Activated CD8-positive, alpha-beta memory T cell treated with anti-CD3 and anti-CD28 coated beads, Interleukin-2, amount 10 ng/mL, durations not matched to agents 7 days and 5 days (primary cell): ENCODE results near the gene LAMA3. TPM values are rescaled to one million over a fixed set of nuclear protein-coding genes. Genes with fewer than 3 reads are reported as not detected.

ENCODE experiments used
- ATAC-seq: fragments of 150-1000 bp; cut with Tn5 transposase; one replicate; pipeline ENCODE4 v1.10.0; 2021; ENCODE audit warnings: moderate library complexity
- CTCF ChIA-PET: fragments of 350-600 bp; sonication (Branson Sonifier 250); formaldehyde crosslinking; loops from one replicate; lab custom pipeline; 2021; ENCODE audit warnings: antibody characterized with exemption; lab: Charles Lee
- DNase-seq: peaks from one replicate; pipeline ENCODE4 v3.0.0-alpha.2; 2020
- H3K27ac Mint-ChIP-seq: one replicate; pipeline ENCODE4 v1.8.0; 2021; ENCODE audit warnings: mild to moderate bottlenecking, mixed read lengths
- H3K27me3 Mint-ChIP-seq: one replicate; pipeline ENCODE4 v1.8.0; 2021; ENCODE audit warnings: mixed read lengths
- H3K36me3 Mint-ChIP-seq: one replicate; pipeline ENCODE4 v1.8.0; 2021; ENCODE audit warnings: mild to moderate bottlenecking, mixed read lengths
- H3K4me1 Mint-ChIP-seq: one replicate; pipeline ENCODE4 v1.8.0; 2021; ENCODE audit warnings: mixed read lengths
- H3K4me3 Mint-ChIP-seq: one replicate; pipeline ENCODE4 v1.8.0; 2021; ENCODE audit warnings: mild to moderate bottlenecking, moderate library complexity, mixed read lengths
- H3K9me3 Mint-ChIP-seq: one replicate; pipeline ENCODE4 v1.8.0; 2022; ENCODE audit warnings: low read depth, mixed read lengths
- total RNA-seq, 2 experiments: library from RNA; stranded (reverse); gene quantifications; one replicate each; pipeline ENCODE4 v1.2.3, GENCODE V29; 2021

The LAMA3 gene
- total RNA-seq, 2 experiments from 2014 or later = 0.23 TPM; not detected in 1

- H3K27me3 Mint-ChIP-seq = peaks cover 28% of the 10 kb centered on the region
- H3K4me1 Mint-ChIP-seq = no peaks in the 10 kb centered on the region
- ATAC-seq (no peak), DNase-seq (no peak)
- H3K4me3 Mint-ChIP-seq = no peak overlapping the region
- H3K36me3 Mint-ChIP-seq = no peaks in the 10 kb centered on the region
- H3K9me3 Mint-ChIP-seq = no peaks in the 10 kb centered on the region
- CTCF ChIA-PET = no interaction called here
- no peak overlapping the region for H3K27ac Mint-ChIP-seq
These were observed 29.5 kb downstream of the LAMA3 start for GRCh38 chr18:23718731-23719130.

DNA sequence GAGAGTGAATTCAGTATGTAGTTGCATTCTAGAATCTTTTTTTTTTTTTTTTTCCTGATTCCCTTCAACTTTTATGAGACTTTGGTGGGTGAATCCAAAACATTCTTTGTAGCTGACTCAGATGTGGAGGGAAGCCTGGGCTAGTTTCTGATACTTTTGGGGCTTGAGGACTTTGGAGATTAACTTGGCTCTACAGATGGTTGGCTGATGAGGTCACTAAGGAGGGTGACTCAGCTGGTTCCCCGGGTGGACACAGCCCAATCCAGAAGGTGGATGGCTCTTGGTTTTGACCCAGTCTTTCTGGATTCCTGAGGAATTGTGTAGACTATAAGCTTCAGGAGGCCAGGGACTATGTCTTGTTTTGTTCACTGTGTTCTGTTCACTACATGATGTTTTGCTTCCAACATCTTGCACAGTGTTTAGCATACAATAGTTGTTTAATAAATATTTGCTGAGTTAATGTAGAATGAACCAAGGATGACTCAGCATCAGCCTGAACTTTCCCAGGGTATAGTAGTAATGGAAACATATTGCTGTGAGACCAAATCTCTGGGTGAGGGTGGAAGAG, 30.5 kb downstream of the LAMA3 start:
- ATAC-seq = no peak
- Mint-ChIP-seq H3K4me3 (no peak overlapping the region), H3K27ac (no peak overlapping the region), H3K27me3 (peaks cover 28% of the 10 kb centered on the region), H3K4me1 (no peaks in the 10 kb centered on the region), H3K36me3 (no peaks in the 10 kb centered on the region), H3K9me3 (no peaks in the 10 kb centered on the region)
- CTCF ChIA-PET = no interaction called here
- no peak for DNase-seq

DNA sequence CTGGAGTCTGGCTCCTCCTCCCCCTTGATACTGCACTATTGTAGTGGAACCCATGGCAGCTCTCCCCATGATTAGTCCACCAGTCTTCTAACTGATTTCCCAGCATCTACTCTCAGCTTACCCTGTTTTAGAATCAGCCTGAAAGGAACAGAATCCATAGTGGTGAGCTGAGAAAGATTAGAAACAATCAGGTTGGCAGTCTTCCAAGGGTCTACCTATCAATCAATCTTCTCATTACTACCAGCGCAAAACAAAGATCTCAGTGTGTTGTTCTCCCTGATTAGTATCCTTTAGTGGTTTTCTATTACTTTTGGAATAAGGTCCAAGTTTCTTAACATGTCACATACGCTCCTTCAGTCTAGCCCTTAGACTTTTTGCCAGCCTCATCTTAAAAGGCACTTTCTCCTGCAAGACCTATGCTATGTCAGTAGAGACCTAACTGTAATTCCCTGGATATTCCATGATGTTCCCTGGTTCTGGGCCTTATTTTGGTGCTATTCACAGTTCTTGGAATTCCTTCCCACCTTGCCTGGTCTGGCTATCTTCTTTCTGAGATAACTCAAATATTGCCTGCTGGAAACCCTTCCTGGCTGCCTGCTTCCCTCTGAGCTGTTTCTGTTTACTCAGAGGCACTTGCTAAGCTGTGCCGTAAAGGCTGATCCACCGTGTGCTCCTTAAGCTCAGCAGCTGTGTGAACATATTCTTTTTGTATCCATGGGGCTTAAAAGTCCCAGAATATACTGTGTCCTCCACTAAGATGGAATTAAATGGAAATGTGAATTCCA, 32.6 kb downstream of the LAMA3 start:
- H3K27ac Mint-ChIP-seq = no peak overlapping the region
- H3K4me1 Mint-ChIP-seq = no peaks in the 10 kb centered on the region
- no peaks in the 10 kb centered on the region for H3K36me3 Mint-ChIP-seq
- no peak overlapping the region for H3K4me3 Mint-ChIP-seq
- DNase-seq (no peak), ATAC-seq (no peak)
- H3K27me3 Mint-ChIP-seq = peaks cover 30% of the 10 kb centered on the region
- no peaks in the 10 kb centered on the region for H3K9me3 Mint-ChIP-seq
- CTCF ChIA-PET = interaction anchor here (0.5 kb wide), 1 partner anchor 246 kb away, joined by 3 read pairs; no protein-coding TSS in a partner anchor

DNA sequence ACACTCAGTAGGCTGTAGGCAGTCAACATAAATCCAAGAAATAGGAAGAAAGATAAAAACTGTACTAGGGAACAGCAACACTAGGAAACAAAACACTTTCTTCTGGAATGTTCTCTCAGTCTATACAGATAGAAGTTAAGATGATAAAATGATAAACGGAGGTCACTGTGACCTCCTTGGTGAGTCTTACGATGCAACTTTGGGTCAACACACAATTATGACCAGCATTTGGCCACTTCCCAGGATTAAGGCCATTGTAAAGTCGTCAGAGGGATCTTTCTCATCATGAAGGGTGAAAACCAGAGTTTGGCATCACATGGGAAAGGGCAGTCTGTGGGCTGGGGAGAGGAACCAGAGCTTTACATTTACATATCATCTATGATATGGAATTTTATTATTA, 33.4 kb downstream of the LAMA3 start:
- CTCF ChIA-PET = interaction anchor here (1.1 kb wide), 1 partner anchor 13 kb away, joined by 3 read pairs; no protein-coding TSS in a partner anchor

GRCh38 chr18:23723121-23723520, 33.9 kb downstream of the LAMA3 start:
- H3K4me1 Mint-ChIP-seq = no peaks in the 10 kb centered on the region
- CTCF ChIA-PET = interaction anchor here (1.1 kb wide), 1 partner anchor 13 kb away, joined by 3 read pairs; no protein-coding TSS in a partner anchor
- H3K27ac Mint-ChIP-seq = no peak overlapping the region
- DNase-seq (no peak), ATAC-seq (no peak)
- H3K4me3 Mint-ChIP-seq = no peak overlapping the region
- H3K9me3 Mint-ChIP-seq = no peaks in the 10 kb centered on the region
- no peaks in the 10 kb centered on the region for H3K36me3 Mint-ChIP-seq
- H3K27me3 Mint-ChIP-seq = peaks cover 30% of the 10 kb centered on the region

More for the DNA sequence above, 33.4 kb downstream of the LAMA3 start:
- peaks cover 30% of the 10 kb centered on the region for H3K27me3 Mint-ChIP-seq
- H3K9me3 Mint-ChIP-seq = no peaks in the 10 kb centered on the region
- H3K36me3 Mint-ChIP-seq = no peaks in the 10 kb centered on the region
- no peaks in the 10 kb centered on the region for H3K4me1 Mint-ChIP-seq
- no peak overlapping the region for H3K4me3 Mint-ChIP-seq
- ATAC-seq (no peak), DNase-seq (no peak)
- no peak overlapping the region for H3K27ac Mint-ChIP-seq

- no peak for ATAC-seq
- Mint-ChIP-seq H3K27me3 (peaks cover 30% of the 10 kb centered on the region), H3K9me3 (no peaks in the 10 kb centered on the region), H3K27ac (no peak overlapping the region), H3K4me1 (no peaks in the 10 kb centered on the region), H3K36me3 (no peaks in the 10 kb centered on the region), H3K4me3 (no peak overlapping the region)
- no peak for DNase-seq
- CTCF ChIA-PET = interaction anchor here (1.0 to 1.7 kb wide), 2 partner anchors 11 to 14 kb away, joined by 3 to 4 read pairs; no protein-coding TSS in a partner anchor
These were observed 35.4 kb downstream of the LAMA3 start for GRCh38 chr18:23724681-23725080.

DNA sequence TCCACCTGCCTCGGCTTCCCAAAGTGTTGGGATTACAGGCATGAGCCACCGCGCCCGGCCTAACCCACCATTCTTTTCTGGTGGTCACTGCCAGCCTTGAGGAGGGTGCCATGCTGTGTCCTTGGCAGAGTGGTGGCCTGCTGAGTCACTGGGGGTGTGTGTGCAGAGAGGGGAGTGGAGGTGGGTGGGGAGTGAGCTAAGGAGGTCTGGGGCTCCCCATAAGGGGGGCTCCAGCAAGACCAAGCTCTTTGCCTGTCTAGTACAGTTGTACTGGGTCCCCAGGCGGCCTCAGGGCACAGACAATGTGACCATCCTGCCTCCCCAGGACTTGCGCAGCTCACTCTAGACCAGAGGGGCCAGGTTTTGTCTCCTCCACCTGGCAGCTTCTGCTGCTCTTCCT, 36.1 kb downstream of the LAMA3 start:
- Mint-ChIP-seq H3K4me3 (no peak overlapping the region), H3K27me3 (peaks cover 30% of the 10 kb centered on the region), H3K36me3 (no peaks in the 10 kb centered on the region), H3K27ac (no peak overlapping the region), H3K9me3 (no peaks in the 10 kb centered on the region), H3K4me1 (no peaks in the 10 kb centered on the region)
- no peak for ATAC-seq
- CTCF ChIA-PET = interaction anchor here (1.7 kb wide), 1 partner anchor 15 kb away, joined by 4 read pairs; no protein-coding TSS in a partner anchor
- no peak for DNase-seq

- Mint-ChIP-seq H3K27me3 (peaks cover 28% of the 10 kb centered on the region), H3K9me3 (no peaks in the 10 kb centered on the region), H3K27ac (no peak overlapping the region), H3K4me1 (no peaks in the 10 kb centered on the region), H3K4me3 (no peak overlapping the region), H3K36me3 (no peaks in the 10 kb centered on the region)
- CTCF ChIA-PET = no interaction called here
- DNase-seq = no peak
- no peak for ATAC-seq
These were observed 36.8 kb downstream of the LAMA3 start for GRCh38 chr18:23725827-23726661.

DNA sequence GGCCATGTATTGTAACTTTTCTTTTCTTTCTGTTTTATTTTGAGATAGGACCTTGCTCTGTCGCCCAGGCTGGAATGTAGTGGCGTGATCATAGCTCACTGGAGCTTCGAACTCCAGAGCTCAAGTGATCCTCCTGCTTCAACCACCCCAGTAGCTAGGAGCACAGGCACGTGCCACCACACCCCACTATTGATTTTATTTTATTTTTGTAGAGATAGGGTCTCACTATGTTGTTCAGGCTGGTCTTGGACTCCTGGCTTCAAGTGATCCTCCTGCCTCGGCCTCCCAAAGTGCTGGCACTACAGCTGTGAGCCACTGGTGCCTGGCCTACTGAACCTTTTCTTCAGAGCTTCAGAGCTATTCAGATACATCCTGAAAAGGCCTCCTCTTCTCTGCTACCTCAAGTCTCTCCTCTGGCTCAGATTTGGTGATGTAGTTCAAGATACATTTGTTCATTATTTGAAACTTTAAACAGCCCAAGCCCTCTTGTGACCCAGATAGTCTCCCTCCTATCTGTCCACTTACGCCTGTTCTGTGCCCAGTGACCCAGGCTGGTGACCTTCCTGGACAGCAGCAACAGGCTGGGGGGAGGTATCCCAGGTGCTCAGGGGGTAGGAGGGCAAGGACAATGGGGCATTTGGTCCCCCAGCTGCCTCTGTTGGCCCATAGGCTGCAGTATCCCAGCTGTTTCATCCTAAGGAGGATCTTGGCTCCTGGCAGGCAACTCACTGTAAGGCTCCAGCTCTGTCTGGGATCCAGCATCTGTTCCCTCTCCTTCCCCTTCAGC, 38.6 kb downstream of the LAMA3 start:
- H3K4me1 Mint-ChIP-seq = no peaks in the 10 kb centered on the region
- ATAC-seq = no peak
- H3K36me3 Mint-ChIP-seq = no peaks in the 10 kb centered on the region
- DNase-seq = no peak
- H3K9me3 Mint-ChIP-seq = no peaks in the 10 kb centered on the region
- peaks cover 21% of the 10 kb centered on the region for H3K27me3 Mint-ChIP-seq
- H3K27ac Mint-ChIP-seq = no peak overlapping the region
- no peak overlapping the region for H3K4me3 Mint-ChIP-seq
- CTCF ChIA-PET = interaction anchor here (0.9 to 1.4 kb wide), 2 partner anchors 24 to 25 kb away, joined by 3 read pairs; no protein-coding TSS in a partner anchor

- no peaks in the 10 kb centered on the region for H3K36me3 Mint-ChIP-seq
- no peaks in the 10 kb centered on the region for H3K9me3 Mint-ChIP-seq
- CTCF ChIA-PET = no interaction called here
- H3K4me3 Mint-ChIP-seq = no peak overlapping the region
- H3K27me3 Mint-ChIP-seq = peaks cover 17% of the 10 kb centered on the region
- DNase-seq = no peak
- ATAC-seq = no peak
- H3K4me1 Mint-ChIP-seq = peaks cover 3% of the 10 kb centered on the region
- H3K27ac Mint-ChIP-seq = no peak overlapping the region
These were observed 41.6 kb downstream of the LAMA3 start for GRCh38 chr18:23730857-23731256.

GRCh38 chr18:23731861-23732260, 42.6 kb downstream of the LAMA3 start:
- Mint-ChIP-seq H3K36me3 (no peaks in the 10 kb centered on the region), H3K9me3 (no peaks in the 10 kb centered on the region), H3K27ac (no peak overlapping the region), H3K4me1 (peaks cover 3% of the 10 kb centered on the region), H3K4me3 (no peak overlapping the region), H3K27me3 (peaks cover 20% of the 10 kb centered on the region)
- ATAC-seq (no peak), DNase-seq (no peak)
- CTCF ChIA-PET = no interaction called here

DNA sequence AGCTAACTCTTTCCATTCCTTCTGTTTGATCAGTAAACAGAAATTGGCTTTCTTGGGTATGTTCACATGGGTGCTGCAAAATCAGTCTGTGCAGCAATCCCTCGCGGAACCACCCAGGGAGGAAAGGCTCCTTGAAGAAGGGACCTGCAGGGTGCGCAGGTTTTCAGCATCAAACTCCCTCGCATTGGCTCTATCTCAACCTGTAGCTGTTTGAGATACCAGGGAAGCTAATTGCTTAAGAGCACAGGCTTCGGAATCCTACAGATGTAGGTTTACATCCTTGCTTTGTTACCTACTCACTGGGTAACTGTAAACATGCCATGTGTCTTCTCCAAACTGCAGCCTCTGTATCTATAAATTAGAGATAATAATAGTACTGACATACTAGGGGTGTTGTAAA, 43.2 kb downstream of the LAMA3 start:
- DNase-seq = no peak
- peaks cover 25% of the 10 kb centered on the region for H3K27me3 Mint-ChIP-seq
- H3K27ac Mint-ChIP-seq = no peak overlapping the region
- H3K36me3 Mint-ChIP-seq = no peaks in the 10 kb centered on the region
- no peak overlapping the region for H3K4me3 Mint-ChIP-seq
- no peaks in the 10 kb centered on the region for H3K9me3 Mint-ChIP-seq
- CTCF ChIA-PET = interaction anchor here (0.5 kb wide), 1 partner anchor 95 kb away, joined by 3 read pairs; no protein-coding TSS in a partner anchor
- peaks cover 3% of the 10 kb centered on the region for H3K4me1 Mint-ChIP-seq
- ATAC-seq = no peak
